SK-N-SH (cell line): Measurements from ENCODE around the gene SLC12A3. TPM values are rescaled to one million over a fixed set of nuclear protein-coding genes. Genes with fewer than 3 reads are reported as not detected.

Source experiments
- CTCF ChIA-PET: fragments of 300-600, 350-600 bp; formaldehyde crosslinking; extraction: SDS; loops from one replicate; lab custom pipeline; 2021; lab: Yijun Ruan, JAX
- POLR2A ChIA-PET: fragments of 350-600 bp; sonication (Branson Sonifier 250); formaldehyde crosslinking; extraction: SDS; loops from one replicate; lab custom pipeline; 2020; ENCODE audit warnings: antibody characterized with exemption, inconsistent platforms; lab: Yijun Ruan, JAX
- DNase-seq: peaks from one replicate; pipeline ENCODE4 v3.0.0; 2012
- H2AFZ ChIP-seq: fragments of 200-600 bp; sonication (generic); 2 replicates; pipeline ENCODE4 v1.8.1; 2016; ENCODE audit warnings: antibody characterized with exemption, mild to moderate bottlenecking, low read depth
- H3F3A ChIP-seq: fragments of 200-600 bp; sonication (generic); replicated peaks from 2 replicates; pipeline ENCODE3; 2016; ENCODE audit warnings: antibody characterized with exemption, mild to moderate bottlenecking; ENCODE audit not compliant: insufficient read depth
- H3K27ac ChIP-seq, 2 experiments: fragments of 200-500 bp in 1 of 2; fragments of 200-600 bp in 1 of 2; sonication (Bioruptor generic) in 1 of 2; sonication (generic), shearing (Covaris generic) in 1 of 2; 2 replicates each; pipeline versions ENCODE4 v1.5.1 to v1.6.1; 2014 to 2016; ENCODE audit warnings: low read depth in 2 of 2, inconsistent platforms in 1 of 2, low read length in 1 of 2, mild to moderate bottlenecking in 1 of 2, mixed read lengths in 1 of 2
- H3K27me3 ChIP-seq: fragments of 200-600 bp; sonication (generic), shearing (Covaris generic); 2 replicates; pipeline ENCODE4 v1.6.1; 2016; ENCODE audit warnings: mixed run types; ENCODE audit not compliant: insufficient read depth
- H3K36me3 ChIP-seq, 2 experiments: fragments of 200-500 bp in 1 of 2; fragments of 200-600 bp in 1 of 2; sonication (Bioruptor generic) in 1 of 2; sonication (generic) in 1 of 2; replicated peaks in 1 of 2; 2 replicates each; pipeline versions ENCODE3 to v1.5.1; 2014 to 2016; ENCODE audit warnings: low read length in 1 of 2, mild to moderate bottlenecking in 1 of 2; ENCODE audit not compliant: insufficient read depth in 2 of 2, control insufficient read depth in 1 of 2
- H3K4me1 ChIP-seq, 2 experiments: fragments of 200-500 bp in 1 of 2; fragments of 200-600 bp in 1 of 2; sonication (Bioruptor generic) in 1 of 2; sonication (generic), shearing (Covaris generic) in 1 of 2; 2 replicates each; pipeline versions ENCODE4 v1.5.1 to v1.6.1; 2014 to 2016; ENCODE audit warnings: low read depth in 1 of 2, low read length in 1 of 2, mixed run types in 1 of 2; ENCODE audit not compliant: insufficient read depth in 2 of 2, control insufficient read depth in 1 of 2
- H3K4me2 ChIP-seq: fragments of 200-600 bp; sonication (generic), shearing (Covaris generic); 2 replicates; pipeline ENCODE4 v1.6.1; 2017; ENCODE audit warnings: mixed run types
- H3K4me3 ChIP-seq, 2 experiments: fragments of 200-500 bp in 1 of 2; fragments of 200-600 bp in 1 of 2; sonication (Bioruptor generic) in 1 of 2; sonication (generic), shearing (Covaris generic) in 1 of 2; 2 replicates each; pipeline versions ENCODE4 v1.5.1 to v1.8.1; 2014 to 2016; ENCODE audit warnings: low read depth in 2 of 2, inconsistent platforms in 1 of 2, low read length in 1 of 2, mild to moderate bottlenecking in 1 of 2, mixed read lengths in 1 of 2, moderate library complexity in 1 of 2
- H3K79me2 ChIP-seq: fragments of 200-600 bp; sonication (generic); 2 replicates; pipeline ENCODE4 v1.8.1; 2017; ENCODE audit warnings: mild to moderate bottlenecking; ENCODE audit not compliant: insufficient read depth
- H3K9ac ChIP-seq: fragments of 200-600 bp; sonication (generic); 2 replicates; pipeline ENCODE4 v1.6.1; 2017; ENCODE audit warnings: mixed run types
- H3K9me2 ChIP-seq: fragments of 200-600 bp; sonication (generic); 2 replicates; pipeline ENCODE4 v1.6.1; 2017; ENCODE audit warnings: mixed run types
- H3K9me3 ChIP-seq: fragments of 200-600 bp; sonication (generic); 2 replicates; pipeline ENCODE4 v1.6.1; 2017; ENCODE audit warnings: mixed run types, mild to moderate bottlenecking, moderate library complexity
- H4K20me1 ChIP-seq: fragments of 200-600 bp; sonication (generic); 2 replicates; pipeline ENCODE4 v1.6.1; 2017; ENCODE audit warnings: mild to moderate bottlenecking, mixed run types; ENCODE audit not compliant: insufficient read depth
- ELF1 ChIP-seq: IDR thresholded peaks from 2 replicates; pipeline ENCODE4 v1.4.0; 2012
- EP300 ChIP-seq, 2 experiments: IDR thresholded peaks; 2 replicates each; pipeline versions ENCODE4 v1.4.0 to v1.6.1; 2012; ENCODE audit warnings: borderline replicate concordance in 1 of 2, low read depth in 1 of 2, low read length in 1 of 2
- FOSL2 ChIP-seq: IDR thresholded peaks from 2 replicates; pipeline ENCODE4 v1.4.0; 2012; ENCODE audit warnings: low read depth, mild to moderate bottlenecking, moderate library complexity, borderline replicate concordance
- GABPA ChIP-seq: IDR thresholded peaks from 2 replicates; pipeline ENCODE4 v1.4.0; 2012; ENCODE audit warnings: low read depth, mild to moderate bottlenecking
- GATA2 ChIP-seq: sonication (generic); formaldehyde crosslinking; IDR thresholded peaks from 2 replicates; pipeline ENCODE4 v1.5.0; 2020; ENCODE audit warnings: mild to moderate bottlenecking, missing genetic modification reagents
- JUND ChIP-seq: IDR thresholded peaks from 2 replicates; pipeline ENCODE4 v1.4.0; 2012
- MEF2A ChIP-seq: IDR thresholded peaks from 2 replicates; pipeline ENCODE4 v1.4.0; 2012; ENCODE audit warnings: low read depth, borderline replicate concordance
- MXI1 ChIP-seq: IDR thresholded peaks from 2 replicates; pipeline ENCODE4 v1.6.1; 2012; ENCODE audit warnings: mild to moderate bottlenecking, low read depth, low read length, improper control_type of control experiment
- NFIC ChIP-seq: IDR thresholded peaks from 2 replicates; pipeline ENCODE4 v1.4.0; 2012; ENCODE audit warnings: borderline replicate concordance
- POLR2AphosphoS5 ChIP-seq: IDR thresholded peaks from 2 replicates; pipeline ENCODE4 v1.6.1; 2012; ENCODE audit warnings: low read depth, low read length
- RAD21 ChIP-seq: IDR thresholded peaks from 2 replicates; pipeline ENCODE4 v1.6.1; 2012; ENCODE audit warnings: mild to moderate bottlenecking, low read length
- RFX5 ChIP-seq: IDR thresholded peaks from 2 replicates; pipeline ENCODE4 v1.6.1; 2012; ENCODE audit warnings: mild to moderate bottlenecking, improper control_type of control experiment, low read length
- SIN3A ChIP-seq: IDR thresholded peaks from 2 replicates; pipeline ENCODE4 v1.6.1; 2012; ENCODE audit warnings: low read depth, mild to moderate bottlenecking, low read length, moderate library complexity, borderline replicate concordance
- WGBS: methylation state at CpG from one replicate; pipeline ENCODE4 v1.1.6; 2017; ENCODE audit warnings: low lambda C conversion rate; 5-methylcytosine and 5-hydroxymethylcytosine counted together
- polyA plus RNA-seq, 3 experiments: library from polyadenylated mRNA; depleted of rRNA; stranded (reverse); fragments of >200 nt; gene quantifications; 2 replicates each; pipeline ENCODE4 v1.2.3, GENCODE V29; 2012
- TF ChIP-seq, protein P1 (sequence below): IDR thresholded peaks from 2 replicates; pipeline ENCODE4 v1.4.0; 2012; ENCODE audit warnings: low read depth, borderline replicate concordance
- TF ChIP-seq, protein P2 (sequence below): IDR thresholded peaks from 2 replicates; pipeline ENCODE4 v1.4.0; 2012; ENCODE audit warnings: low read depth, borderline replicate concordance
- TF ChIP-seq, protein P3 (sequence below): IDR thresholded peaks from 2 replicates; pipeline ENCODE4; 2012

Gene SLC12A3
- polyA plus RNA-seq, 1 of the 3 experiments (the other 2 are of a cell fraction) = not detected

DNA sequence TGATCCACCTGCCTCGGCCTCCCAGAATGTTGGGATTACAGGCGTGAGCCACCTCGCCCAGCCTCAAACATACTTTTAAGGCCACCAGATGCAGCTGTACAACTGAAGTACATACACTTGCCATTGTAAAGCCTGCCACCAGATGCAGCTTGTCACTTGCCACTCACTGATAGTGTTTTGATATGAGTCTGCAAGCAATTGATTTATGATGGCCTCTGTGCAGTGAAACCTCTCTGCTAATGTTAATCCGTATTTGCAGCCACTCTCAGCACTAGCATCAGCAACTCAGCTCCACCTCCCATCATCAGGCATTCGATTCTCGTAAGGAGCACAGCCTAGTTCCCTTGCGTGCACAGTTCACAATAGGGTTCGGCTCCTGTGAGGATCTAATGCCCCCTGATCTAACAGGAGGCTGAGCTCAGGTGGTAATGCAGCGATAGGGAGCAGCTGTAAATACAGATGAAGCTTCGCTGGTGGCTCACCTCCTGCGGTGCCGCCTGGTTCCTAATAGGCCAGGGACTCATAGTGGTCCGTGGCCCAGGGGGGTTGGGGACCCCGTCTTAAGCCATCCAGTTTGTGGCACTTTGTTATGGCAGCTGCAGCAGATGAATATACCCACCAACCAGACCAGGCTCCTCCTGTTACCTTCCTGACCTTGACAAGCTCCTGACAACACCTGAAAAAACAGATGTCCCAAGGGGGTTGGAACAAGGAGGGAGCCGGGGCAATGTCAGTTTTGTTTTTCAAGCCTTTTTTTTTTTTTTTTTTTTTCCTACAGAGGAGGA is 65.7 kb downstream of the SLC12A3 start:
- peaks cover 6% of the 10 kb centered on the region for H3F3A ChIP-seq
- WGBS = 93% methylated on average over 7 of the region's 15 CpGs
- no peaks in the 10 kb centered on the region for H3K9me3 ChIP-seq
- H3K79me2 ChIP-seq = peaks cover 37% of the 10 kb centered on the region
- H3K36me3 ChIP-seq = peaks cover 10 to 13% of the 10 kb centered on the region in 2 experiments
- ChIA-PET POLR2A (interaction anchor here (0.7 to 5.8 kb wide), 6 partner anchors 13 to 147 kb away, joined by 3 to 43 read pairs (median 4); no protein-coding TSS in a partner anchor), CTCF (interaction anchor here (0.8 to 1.4 kb wide), 4 partner anchors 52 to 137 kb away, joined by 3 to 6 read pairs (median 4); no protein-coding TSS in a partner anchor)
- H3K4me3 ChIP-seq = no peak overlapping the region
- no peak for DNase-seq
- H3K9ac ChIP-seq = no peak overlapping the region
- no peak for TF ChIP-seq NFIC
- no peak for TF ChIP-seq RAD21
- no peak for TF ChIP-seq MXI1
- TF ChIP-seq, protein P1, sequence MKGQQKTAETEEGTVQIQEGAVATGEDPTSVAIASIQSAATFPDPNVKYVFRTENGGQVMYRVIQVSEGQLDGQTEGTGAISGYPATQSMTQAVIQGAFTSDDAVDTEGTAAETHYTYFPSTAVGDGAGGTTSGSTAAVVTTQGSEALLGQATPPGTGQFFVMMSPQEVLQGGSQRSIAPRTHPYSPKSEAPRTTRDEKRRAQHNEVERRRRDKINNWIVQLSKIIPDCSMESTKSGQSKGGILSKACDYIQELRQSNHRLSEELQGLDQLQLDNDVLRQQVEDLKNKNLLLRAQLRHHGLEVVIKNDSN = no peak
- no peak for TF ChIP-seq ELF1
- TF ChIP-seq, protein P2, sequence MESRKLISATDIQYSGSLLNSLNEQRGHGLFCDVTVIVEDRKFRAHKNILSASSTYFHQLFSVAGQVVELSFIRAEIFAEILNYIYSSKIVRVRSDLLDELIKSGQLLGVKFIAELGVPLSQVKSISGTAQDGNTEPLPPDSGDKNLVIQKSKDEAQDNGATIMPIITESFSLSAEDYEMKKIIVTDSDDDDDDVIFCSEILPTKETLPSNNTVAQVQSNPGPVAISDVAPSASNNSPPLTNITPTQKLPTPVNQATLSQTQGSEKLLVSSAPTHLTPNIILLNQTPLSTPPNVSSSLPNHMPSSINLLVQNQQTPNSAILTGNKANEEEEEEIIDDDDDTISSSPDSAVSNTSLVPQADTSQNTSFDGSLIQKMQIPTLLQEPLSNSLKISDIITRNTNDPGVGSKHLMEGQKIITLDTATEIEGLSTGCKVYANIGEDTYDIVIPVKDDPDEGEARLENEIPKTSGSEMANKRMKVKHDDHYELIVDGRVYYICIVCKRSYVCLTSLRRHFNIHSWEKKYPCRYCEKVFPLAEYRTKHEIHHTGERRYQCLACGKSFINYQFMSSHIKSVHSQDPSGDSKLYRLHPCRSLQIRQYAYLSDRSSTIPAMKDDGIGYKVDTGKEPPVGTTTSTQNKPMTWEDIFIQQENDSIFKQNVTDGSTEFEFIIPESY = no peak
- no peak for TF ChIP-seq MEF2A
- no peak for TF ChIP-seq POLR2AphosphoS5
- TF ChIP-seq RFX5 = no peak
- no peak for TF ChIP-seq GABPA
- no peak for TF ChIP-seq FOSL2
- TF ChIP-seq EP300 (IDR thresholded peaks at IDR 0.05; ENCODE audit: borderline replicate concordance in 1 of 2, low read depth in 1 of 2, low read length in 1 of 2) = no peak
- no peak for TF ChIP-seq GATA2
- no peak for TF ChIP-seq SIN3A
- TF ChIP-seq JUND = no peak
- TF ChIP-seq, protein P3, sequence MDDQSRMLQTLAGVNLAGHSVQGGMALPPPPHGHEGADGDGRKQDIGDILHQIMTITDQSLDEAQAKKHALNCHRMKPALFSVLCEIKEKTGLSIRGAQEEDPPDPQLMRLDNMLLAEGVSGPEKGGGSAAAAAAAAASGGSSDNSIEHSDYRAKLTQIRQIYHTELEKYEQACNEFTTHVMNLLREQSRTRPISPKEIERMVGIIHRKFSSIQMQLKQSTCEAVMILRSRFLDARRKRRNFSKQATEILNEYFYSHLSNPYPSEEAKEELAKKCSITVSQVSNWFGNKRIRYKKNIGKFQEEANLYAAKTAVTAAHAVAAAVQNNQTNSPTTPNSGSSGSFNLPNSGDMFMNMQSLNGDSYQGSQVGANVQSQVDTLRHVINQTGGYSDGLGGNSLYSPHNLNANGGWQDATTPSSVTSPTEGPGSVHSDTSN = no peak
- TF ChIP-seq, all 33 proteins: peak for 0
- H3K27ac ChIP-seq = peak overlapping the region in 1 of 2 experiments; percentile 85; a peak in 2 of 4 replicates
- peaks cover 29% of the 10 kb centered on the region for H4K20me1 ChIP-seq
- 0 out of 2 replicates have a peak overlapping the region, but pooled peaks have one; percentile 61 for H3K4me2 ChIP-seq
- H3K9me2 ChIP-seq = no peaks in the 10 kb centered on the region
- peak overlapping the region; percentile 14 for H2AFZ ChIP-seq
- no peaks in the 10 kb centered on the region for H3K27me3 ChIP-seq
- peaks cover 13 to 32% of the 10 kb centered on the region in 2 experiments; a peak in 3 of 4 replicates for H3K4me1 ChIP-seq
